C4-2B (cell line): ENCODE results near the gene LCORL.

Source experiments
- ZFX ChIP-seq: fragments of 450-650 bp; IDR thresholded peaks from 2 replicates; pipeline ENCODE4 v1.6.1; 2017
- TF ChIP-seq, protein P1 (sequence below): fragments of 450-650 bp; conservative IDR thresholded peaks from 2 replicates; pipeline ENCODE4 v1.5.1; 2017; ENCODE audit warnings: mild to moderate bottlenecking

DNA sequence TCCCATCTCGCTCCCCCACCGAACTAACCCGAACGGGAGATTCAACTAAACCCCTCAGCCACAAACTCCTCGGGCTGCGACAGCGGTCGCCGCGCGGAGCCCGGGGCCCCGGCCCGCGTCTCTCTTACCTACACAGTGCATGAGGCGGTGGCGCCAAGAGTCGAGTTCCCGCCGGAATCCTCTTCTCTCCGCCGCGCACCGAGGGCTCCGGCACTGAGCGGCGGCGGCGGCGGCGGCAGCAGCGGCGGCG, 160 bp downstream of the LCORL start:
- TF ChIP-seq, protein P1, sequence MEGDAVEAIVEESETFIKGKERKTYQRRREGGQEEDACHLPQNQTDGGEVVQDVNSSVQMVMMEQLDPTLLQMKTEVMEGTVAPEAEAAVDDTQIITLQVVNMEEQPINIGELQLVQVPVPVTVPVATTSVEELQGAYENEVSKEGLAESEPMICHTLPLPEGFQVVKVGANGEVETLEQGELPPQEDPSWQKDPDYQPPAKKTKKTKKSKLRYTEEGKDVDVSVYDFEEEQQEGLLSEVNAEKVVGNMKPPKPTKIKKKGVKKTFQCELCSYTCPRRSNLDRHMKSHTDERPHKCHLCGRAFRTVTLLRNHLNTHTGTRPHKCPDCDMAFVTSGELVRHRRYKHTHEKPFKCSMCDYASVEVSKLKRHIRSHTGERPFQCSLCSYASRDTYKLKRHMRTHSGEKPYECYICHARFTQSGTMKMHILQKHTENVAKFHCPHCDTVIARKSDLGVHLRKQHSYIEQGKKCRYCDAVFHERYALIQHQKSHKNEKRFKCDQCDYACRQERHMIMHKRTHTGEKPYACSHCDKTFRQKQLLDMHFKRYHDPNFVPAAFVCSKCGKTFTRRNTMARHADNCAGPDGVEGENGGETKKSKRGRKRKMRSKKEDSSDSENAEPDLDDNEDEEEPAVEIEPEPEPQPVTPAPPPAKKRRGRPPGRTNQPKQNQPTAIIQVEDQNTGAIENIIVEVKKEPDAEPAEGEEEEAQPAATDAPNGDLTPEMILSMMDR: no peak
- no peak for TF ChIP-seq ZFX
